Measurements from ENCODE around the gene ASTN1.

Gene ASTN1

DNA sequence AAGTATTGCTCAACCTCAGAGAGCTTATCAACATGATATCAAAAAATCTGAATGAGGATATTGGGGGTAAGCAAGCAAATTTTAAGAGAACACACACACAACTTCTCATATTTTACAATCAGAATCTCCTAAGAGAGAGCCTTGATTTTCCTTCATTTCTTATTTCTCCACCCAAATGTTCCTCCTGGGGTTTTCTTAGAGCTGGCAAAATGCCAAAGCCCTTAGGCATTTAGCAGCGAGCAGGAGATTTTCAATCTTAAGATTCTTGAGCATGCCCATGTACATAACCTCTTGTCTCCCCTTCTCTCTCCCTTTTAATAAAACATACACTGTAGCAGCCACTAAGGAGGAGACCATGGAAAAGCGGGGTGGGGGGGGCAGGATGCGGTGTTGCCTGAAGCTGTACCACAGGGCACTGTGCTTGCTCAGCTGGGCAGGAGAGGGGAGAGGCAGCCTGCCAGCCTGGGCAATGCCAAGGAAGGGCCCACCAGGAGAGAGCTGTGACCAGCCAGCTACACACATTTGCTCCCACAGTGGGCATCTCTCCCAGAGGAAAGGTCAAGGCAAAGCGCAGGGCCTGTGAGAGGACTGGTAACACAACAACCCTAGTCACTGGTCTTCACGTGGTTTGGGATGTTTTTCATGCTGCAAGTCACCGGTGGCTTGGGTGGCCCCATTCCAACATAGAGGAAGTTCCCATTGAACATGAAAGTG, 10.6 kb upstream of the ASTN1 start:
- no peaks in the 10 kb centered on the region for H3K9me3 Mint-ChIP-seq
- peaks cover 14% of the 10 kb centered on the region for H3K27me3 Mint-ChIP-seq
- H3K4me3 Mint-ChIP-seq: no peak overlapping the region
- no peaks in the 10 kb centered on the region for H3K4me1 Mint-ChIP-seq (ENCODE audit: low read depth)
- H3K27ac Mint-ChIP-seq: no peak overlapping the region
- H3K36me3 Mint-ChIP-seq (ENCODE audit: low read depth): no peaks in the 10 kb centered on the region
- intact Hi-C loops (cut with micrococcal nuclease): no loop called here

DNA sequence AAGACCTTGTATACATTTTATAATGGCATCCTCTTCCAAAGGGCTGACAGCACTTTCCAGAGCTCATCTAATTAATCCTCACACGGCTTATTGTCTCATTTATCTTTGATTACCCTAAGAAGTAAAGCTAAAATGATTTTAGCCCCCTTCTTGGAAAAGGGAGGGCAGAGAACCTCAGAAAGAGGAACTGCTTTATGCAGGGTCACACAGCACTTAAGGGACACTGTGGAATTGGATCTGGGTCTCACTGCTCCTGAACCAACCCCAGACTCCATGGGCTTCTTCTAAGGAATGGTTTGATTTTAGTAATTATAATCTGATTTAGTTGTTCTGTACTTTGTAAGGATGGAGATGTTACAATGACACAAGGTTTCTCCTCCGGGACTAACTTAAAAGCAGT, 9.5 kb upstream of the ASTN1 start:
- no peaks in the 10 kb centered on the region for H3K4me1 Mint-ChIP-seq (ENCODE audit: low read depth)
- intact Hi-C loops (cut with micrococcal nuclease): no loop called here
- H3K27me3 Mint-ChIP-seq: peaks cover 11% of the 10 kb centered on the region
- no peak overlapping the region for H3K4me3 Mint-ChIP-seq
- no peaks in the 10 kb centered on the region for H3K9me3 Mint-ChIP-seq
- H3K36me3 Mint-ChIP-seq (ENCODE audit: low read depth): no peaks in the 10 kb centered on the region
- no peak overlapping the region for H3K27ac Mint-ChIP-seq

DNA sequence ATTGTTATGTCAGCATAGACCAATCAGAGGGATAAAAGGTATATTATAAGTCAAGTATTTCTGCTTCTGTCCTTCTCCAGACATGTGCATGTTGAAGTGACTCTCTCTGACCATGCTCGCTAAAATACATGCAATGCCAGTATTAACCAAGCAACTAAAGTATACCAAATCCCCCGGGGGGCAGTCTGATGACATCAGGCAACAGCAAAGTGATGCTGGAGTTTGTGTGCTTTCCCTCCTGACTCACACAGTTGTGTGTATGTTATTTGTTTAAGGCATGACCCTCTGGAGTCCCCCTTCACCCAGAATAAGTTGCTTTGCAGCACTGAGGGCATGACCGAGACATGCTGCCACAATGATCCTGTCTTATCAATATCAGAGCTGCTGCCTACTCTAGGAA, 8.4 kb upstream of the ASTN1 start:
- Mint-ChIP-seq H3K27me3 (peaks cover 9% of the 10 kb centered on the region), H3K4me1 (ENCODE audit: low read depth) (no peaks in the 10 kb centered on the region), H3K36me3 (ENCODE audit: low read depth) (no peaks in the 10 kb centered on the region), H3K27ac (no peak overlapping the region), H3K9me3 (no peaks in the 10 kb centered on the region), H3K4me3 (no peak overlapping the region)
- intact Hi-C loops (cut with micrococcal nuclease): no loop called here

DNA sequence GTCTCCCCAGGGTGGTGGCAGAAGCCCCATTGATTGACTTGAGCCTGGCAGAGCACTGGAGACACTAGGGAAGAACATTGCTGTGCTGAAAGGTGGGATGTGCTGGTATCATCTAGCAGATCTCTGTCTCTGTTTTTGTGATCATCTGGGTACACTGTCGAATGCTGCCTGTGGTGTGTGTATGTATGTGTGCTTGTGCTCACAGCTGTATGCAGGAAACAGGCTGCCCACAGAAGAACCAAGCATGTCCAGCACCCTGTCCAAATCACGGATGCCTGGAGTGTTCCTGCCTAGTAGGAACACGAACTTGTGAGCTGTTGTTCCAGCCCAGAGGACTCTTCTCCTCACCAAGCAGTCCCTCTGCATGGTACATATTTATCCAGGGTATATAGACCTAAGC, 7.8 kb upstream of the ASTN1 start:
- no peak overlapping the region for H3K27ac Mint-ChIP-seq
- H3K4me1 Mint-ChIP-seq (ENCODE audit: low read depth): no peaks in the 10 kb centered on the region
- no peaks in the 10 kb centered on the region for H3K36me3 Mint-ChIP-seq (ENCODE audit: low read depth)
- no peak overlapping the region for H3K4me3 Mint-ChIP-seq
- no peaks in the 10 kb centered on the region for H3K9me3 Mint-ChIP-seq
- intact Hi-C loops (cut with micrococcal nuclease): no loop called here
- H3K27me3 Mint-ChIP-seq: peaks cover 9% of the 10 kb centered on the region

DNA sequence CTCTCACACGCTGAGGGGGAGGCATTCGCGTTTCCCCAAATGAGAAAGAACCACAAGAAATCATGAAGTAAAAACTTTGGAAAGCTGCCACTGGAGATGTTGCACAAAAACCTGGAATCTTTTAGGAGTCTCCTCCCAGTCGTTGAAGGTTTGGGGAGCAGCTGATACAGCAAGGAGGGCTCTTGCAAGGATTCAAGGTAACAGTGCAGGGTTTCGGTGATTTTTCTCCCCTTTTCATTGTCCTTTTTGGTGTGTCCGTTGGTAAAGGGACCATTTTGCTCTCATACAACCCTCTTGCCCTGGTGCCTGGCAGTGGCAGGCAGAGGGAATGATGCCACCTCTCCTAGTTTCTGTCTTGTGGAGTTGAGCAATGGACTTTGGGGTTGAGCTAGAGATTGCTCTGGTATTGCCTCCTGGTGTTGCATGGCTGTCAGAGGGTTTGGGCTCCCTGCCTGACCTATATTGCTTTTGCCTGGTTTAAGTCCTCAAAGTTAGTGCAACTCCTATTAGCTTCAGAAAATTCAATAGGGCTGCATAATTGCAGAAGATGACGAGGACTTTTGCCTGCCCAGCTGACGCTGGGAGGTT, 7.1 kb upstream of the ASTN1 start:
- no peak overlapping the region for H3K4me3 Mint-ChIP-seq
- no peaks in the 10 kb centered on the region for H3K4me1 Mint-ChIP-seq (ENCODE audit: low read depth)
- intact Hi-C loops (cut with micrococcal nuclease): no loop called here
- no peaks in the 10 kb centered on the region for H3K9me3 Mint-ChIP-seq
- no peaks in the 10 kb centered on the region for H3K36me3 Mint-ChIP-seq (ENCODE audit: low read depth)
- H3K27me3 Mint-ChIP-seq: peaks cover 9% of the 10 kb centered on the region
- no peak overlapping the region for H3K27ac Mint-ChIP-seq

DNA sequence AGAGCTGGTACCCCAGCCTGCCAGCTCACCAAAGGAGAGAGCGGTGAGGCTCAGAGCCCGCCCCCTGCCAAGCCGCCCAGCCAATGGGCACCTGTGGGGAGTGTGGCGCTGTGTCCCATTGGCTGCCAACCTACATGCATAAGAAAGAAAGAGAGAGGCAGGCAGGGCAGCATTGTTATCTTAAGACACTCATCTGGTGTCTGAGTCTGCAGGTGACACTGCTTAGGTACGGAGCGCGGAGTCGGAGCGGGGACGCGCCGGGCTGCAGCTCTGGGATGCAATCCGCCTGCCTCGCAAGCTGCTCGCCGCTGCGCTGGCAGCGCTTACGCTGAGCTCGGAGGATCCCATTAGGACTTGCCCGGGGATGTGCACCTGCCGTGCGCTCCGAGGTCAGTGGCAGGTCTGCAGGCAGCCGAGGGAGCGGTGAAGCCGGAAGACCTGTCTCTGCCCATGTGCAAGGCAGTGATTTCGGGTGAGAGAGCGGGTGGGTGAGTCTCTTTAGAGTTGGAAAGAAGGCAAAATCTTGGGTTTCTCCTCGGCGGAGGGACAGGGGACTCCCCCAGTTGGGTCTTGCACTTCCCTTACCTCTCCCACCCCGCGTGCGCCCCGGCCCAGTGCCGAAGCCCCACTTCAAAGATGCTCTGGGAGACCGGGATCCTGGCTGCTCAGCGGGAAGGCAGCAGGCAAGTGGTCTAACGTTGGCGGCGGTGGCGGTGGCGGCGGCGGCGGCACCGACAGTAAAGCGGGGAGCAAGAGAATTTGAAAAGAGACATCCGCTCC, 6.4 kb upstream of the ASTN1 start, which contains the start of gene BRINP2:
Gene BRINP2, plus strand, starts transcription at position 203 of the 780 bp plus-strand sequence. CDS start 58,919 bp downstream, outside the sequence.
- H3K27ac Mint-ChIP-seq: no peak within 1 kb of the TSS
- H3K27me3 Mint-ChIP-seq: peaks cover 9% of the 10 kb centered on the region
- no peaks in the 10 kb centered on the region for H3K4me1 Mint-ChIP-seq (ENCODE audit: low read depth)
- no peak within 1 kb of the TSS for H3K4me3 Mint-ChIP-seq
- intact Hi-C loops (cut with micrococcal nuclease): no loop called here
- no peaks in the 10 kb centered on the region for H3K9me3 Mint-ChIP-seq
- no peaks in the 10 kb centered on the region for H3K36me3 Mint-ChIP-seq (ENCODE audit: low read depth)

DNA sequence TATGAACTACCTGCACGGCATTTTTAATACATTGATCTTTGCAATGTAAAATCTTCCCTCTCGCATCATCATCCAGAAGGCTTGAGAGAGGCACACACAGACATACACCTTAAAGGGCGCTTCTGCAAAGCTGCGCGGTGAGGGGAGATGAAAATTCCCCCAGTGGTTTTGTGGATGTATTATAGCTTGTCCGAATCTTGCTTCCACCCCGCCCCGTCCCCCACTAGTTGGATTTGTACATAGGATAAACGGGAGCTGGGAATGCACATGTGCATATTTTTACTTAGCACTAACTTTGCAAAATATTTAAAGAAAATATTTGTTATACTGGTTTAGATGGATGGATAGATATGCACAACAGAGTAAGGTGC, 542 bp upstream of the ASTN1 start:
- H3K36me3 Mint-ChIP-seq (ENCODE audit: low read depth): no peaks in the 10 kb centered on the region
- no peaks in the 10 kb centered on the region for H3K9me3 Mint-ChIP-seq
- peaks cover 27% of the 10 kb centered on the region for H3K27me3 Mint-ChIP-seq
- intact Hi-C loops (cut with micrococcal nuclease): no loop called here
- H3K4me1 Mint-ChIP-seq (ENCODE audit: low read depth): no peaks in the 10 kb centered on the region
- H3K27ac Mint-ChIP-seq: no peak overlapping the region
- no peak overlapping the region for H3K4me3 Mint-ChIP-seq

DNA sequence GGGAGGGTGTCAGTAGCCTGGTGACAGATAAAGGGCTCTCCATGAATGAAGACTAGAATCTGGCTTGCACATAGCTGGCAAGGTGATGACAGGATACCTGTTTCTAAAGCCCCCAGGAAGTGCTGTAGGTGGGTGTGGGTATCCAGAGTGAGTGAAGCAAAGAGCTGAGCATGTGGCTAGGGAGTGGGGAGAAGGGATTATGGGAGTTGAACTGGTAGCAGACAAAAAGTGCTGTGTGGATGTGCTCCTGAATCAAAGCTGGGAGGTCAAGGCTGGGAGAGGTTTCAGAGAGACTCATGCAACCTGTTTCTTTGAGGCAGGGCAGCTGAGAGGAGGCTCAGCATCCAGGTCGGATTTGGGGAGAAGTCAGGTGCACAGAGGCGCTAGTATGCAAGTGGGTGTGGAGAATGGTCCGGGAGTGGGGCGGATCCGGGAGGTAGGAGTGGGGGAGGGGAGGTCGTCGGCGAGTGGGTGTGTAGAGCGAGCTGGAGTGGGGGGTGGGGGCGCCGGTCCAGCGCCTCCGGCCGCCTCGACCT, 600 bp downstream of the ASTN1 start:
- Mint-ChIP-seq H3K36me3 (ENCODE audit: low read depth) (no peaks in the 10 kb centered on the region), H3K27ac (no peak overlapping the region), H3K27me3 (peaks cover 27% of the 10 kb centered on the region), H3K4me1 (ENCODE audit: low read depth) (no peaks in the 10 kb centered on the region), H3K4me3 (no peak overlapping the region), H3K9me3 (no peaks in the 10 kb centered on the region)
- intact Hi-C loops (cut with micrococcal nuclease): no loop called here

DNA sequence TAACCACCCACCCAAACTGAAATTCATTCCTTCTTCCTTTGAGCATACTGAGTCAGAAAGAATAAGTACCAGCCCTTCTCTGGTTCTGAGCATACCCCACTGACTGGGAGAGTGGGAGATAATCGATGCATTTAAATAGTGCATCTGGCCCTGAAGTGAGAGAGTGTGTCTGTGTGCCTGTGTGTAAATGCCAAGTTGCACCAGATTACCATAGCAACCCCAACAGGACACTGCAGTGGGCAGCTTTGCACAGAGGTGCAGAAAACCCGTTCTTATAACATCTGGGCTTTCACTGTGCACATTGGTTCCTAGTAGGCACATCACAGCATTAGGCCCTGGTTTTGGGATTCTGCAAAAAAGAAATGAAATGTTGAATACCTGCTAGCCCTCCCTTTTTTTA, 2.3 kb downstream of the ASTN1 start:
- no peaks in the 10 kb centered on the region for H3K36me3 Mint-ChIP-seq (ENCODE audit: low read depth)
- no peak overlapping the region for H3K27ac Mint-ChIP-seq
- H3K4me1 Mint-ChIP-seq (ENCODE audit: low read depth): no peaks in the 10 kb centered on the region
- H3K9me3 Mint-ChIP-seq: no peaks in the 10 kb centered on the region
- intact Hi-C loops (cut with micrococcal nuclease): no loop called here
- no peak overlapping the region for H3K4me3 Mint-ChIP-seq
- H3K27me3 Mint-ChIP-seq: peaks cover 27% of the 10 kb centered on the region

DNA sequence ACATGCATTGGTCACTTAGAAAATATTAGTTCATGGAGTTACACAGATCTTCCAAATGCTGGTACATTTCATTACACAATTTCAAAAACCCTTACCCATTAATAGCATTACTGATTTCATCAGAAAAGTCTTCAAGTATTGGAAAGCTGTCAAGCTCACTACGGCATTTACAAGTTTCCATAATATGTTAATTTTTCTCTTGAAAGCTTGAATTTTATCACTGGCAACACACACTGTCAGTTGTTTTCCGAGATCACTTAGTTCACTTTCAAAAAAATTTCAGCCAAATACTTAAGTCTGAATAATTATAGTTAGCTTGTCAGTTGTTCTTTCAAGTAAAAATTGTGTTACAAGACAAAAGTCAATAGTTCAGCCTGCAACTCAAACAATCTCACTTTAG, 18.0 kb downstream of the ASTN1 start:
- Mint-ChIP-seq H3K9me3 (no peaks in the 10 kb centered on the region), H3K27ac (no peak overlapping the region)

DNA sequence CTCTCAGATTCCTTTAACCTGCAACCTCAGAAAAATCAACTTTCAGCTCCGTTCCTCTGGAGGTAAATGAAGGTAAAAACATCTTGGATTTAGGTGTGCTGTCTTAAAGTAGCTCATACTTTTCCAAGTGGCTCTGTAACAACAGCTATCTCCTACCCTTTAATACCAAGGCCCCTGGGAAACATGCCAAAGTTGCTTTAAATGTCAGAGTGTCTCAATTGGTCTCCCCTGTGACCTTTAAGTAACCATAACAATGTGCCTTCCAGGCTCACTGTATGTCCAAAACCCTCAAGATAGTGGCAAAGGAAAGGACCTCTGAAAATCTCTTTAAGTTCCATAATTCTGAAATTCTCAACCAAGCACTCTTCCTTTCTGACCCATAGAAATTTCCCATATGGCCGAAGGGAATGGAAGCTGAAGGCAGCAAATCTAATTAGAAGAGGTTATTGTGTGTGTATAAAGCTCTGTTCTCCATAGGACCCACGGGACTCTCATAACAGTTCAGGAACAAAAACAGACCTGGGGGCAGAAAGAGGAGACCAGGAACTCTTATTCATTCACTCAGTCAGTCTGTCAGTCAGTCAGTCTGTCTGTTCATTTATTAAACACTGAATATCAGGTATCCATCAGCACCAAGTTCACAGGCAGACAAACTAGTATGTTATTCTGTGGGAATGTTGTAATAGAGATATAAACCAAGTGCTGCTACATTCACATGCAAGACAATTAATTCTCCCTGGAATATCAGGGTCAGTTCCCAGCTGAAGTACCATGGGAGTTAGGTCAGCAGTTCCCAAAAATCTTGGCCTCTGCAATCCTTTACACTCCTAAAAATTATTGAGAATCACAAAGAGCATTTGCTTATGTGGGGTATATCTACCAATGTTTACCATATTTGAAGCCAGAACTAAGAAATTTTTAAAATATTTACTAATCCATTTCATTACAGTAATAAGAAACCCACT, 19.1 kb downstream of the ASTN1 start:
- intact Hi-C loops (cut with micrococcal nuclease): no loop called here
- Mint-ChIP-seq H3K4me3 (no peak overlapping the region), H3K27ac (no peak overlapping the region), H3K9me3 (no peaks in the 10 kb centered on the region), H3K4me1 (ENCODE audit: low read depth) (no peaks in the 10 kb centered on the region), H3K27me3 (no peaks in the 10 kb centered on the region), H3K36me3 (ENCODE audit: low read depth) (no peaks in the 10 kb centered on the region)

More for the DNA sequence above, 18.0 kb downstream of the ASTN1 start:
- no peaks in the 10 kb centered on the region for H3K27me3 Mint-ChIP-seq
- no peaks in the 10 kb centered on the region for H3K4me1 Mint-ChIP-seq (ENCODE audit: low read depth)
- no peaks in the 10 kb centered on the region for H3K36me3 Mint-ChIP-seq (ENCODE audit: low read depth)
- intact Hi-C loops (cut with micrococcal nuclease): no loop called here
- H3K4me3 Mint-ChIP-seq: no peak overlapping the region

DNA sequence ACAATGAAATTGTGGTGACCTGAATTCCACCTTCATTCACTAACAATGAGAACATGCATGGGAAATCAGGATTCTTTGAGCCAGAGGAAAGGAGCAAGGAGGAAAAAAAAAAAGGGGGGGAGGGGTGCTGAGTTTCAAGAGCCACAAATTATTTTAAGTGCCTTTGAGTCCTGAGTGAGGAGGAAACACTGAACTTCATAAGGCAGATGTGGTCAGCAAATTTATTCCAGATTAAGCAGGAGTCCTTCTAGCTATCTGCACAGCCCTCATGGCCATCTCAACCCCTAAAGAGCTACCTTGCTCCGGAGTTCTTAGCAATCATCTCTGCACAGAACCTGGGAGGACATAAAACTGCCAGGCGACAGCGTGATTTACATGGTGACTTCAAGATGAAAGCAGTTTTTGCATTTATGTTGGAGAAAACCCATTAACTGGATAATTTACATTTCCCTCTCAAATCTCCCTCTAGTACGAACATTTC, 21.7 kb downstream of the ASTN1 start:
- intact Hi-C loops (cut with micrococcal nuclease): no loop called here
- H3K4me1 Mint-ChIP-seq (ENCODE audit: low read depth): no peaks in the 10 kb centered on the region
- no peaks in the 10 kb centered on the region for H3K27me3 Mint-ChIP-seq
- no peak overlapping the region for H3K27ac Mint-ChIP-seq
- H3K4me3 Mint-ChIP-seq: no peak overlapping the region
- H3K36me3 Mint-ChIP-seq (ENCODE audit: low read depth): no peaks in the 10 kb centered on the region
- H3K9me3 Mint-ChIP-seq: peaks cover 12% of the 10 kb centered on the region

DNA sequence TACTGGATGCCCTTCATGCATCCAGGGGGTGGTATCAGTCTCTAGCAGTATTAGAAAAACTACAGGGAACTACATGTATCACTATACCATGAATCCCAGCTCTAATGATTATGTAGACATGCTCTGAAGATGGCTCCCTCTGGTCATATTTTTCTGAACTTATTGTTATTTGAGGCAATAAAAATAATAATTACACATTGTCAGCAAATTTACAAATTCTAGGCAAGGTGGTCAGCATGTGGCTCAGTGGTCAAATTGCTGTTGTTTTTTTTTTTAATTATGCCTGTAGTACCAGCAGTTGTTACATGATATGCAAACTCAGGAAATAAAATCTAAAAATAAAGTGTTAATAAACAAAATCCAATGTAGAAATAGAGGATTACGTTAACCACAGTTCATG, 22.5 kb downstream of the ASTN1 start:
- H3K4me1 Mint-ChIP-seq (ENCODE audit: low read depth): no peaks in the 10 kb centered on the region
- H3K27ac Mint-ChIP-seq: no peak overlapping the region
- intact Hi-C loops (cut with micrococcal nuclease): no loop called here
- no peaks in the 10 kb centered on the region for H3K36me3 Mint-ChIP-seq (ENCODE audit: low read depth)
- peaks cover 12% of the 10 kb centered on the region for H3K9me3 Mint-ChIP-seq
- no peak overlapping the region for H3K4me3 Mint-ChIP-seq
- H3K27me3 Mint-ChIP-seq: no peaks in the 10 kb centered on the region
